HCT116 (cell line): ENCODE data around the gene NHLRC4. TPM values are rescaled to one million over a fixed set of nuclear protein-coding genes. Genes with fewer than 3 reads are reported as not detected.

Experiments
- ATAC-seq: fragments of 200-7000 bp; cut with Tn5 transposase; 2 replicates; pipeline ENCODE4 v1.9.1; 2020; ENCODE audit warnings: mild to moderate bottlenecking, moderate library complexity
- BruUV-seq: library from RNA; stranded (reverse); fragments of 400-500 nt; replicated peaks from 2 replicates; lab custom pipeline; 2021; lab: Mats Ljungman, UMichigan
- CTCF ChIA-PET: fragments of 300-600 bp; sonication (Branson Sonifier 250); formaldehyde crosslinking; loops from one replicate; lab custom pipeline; 2021; ENCODE audit warnings: antibody characterized with exemption; lab: Charles Lee
- POLR2A ChIA-PET: fragments of 300-600, 350-600 bp; sonication (Branson Sonifier 250); formaldehyde crosslinking; loops from one replicate; lab custom pipeline; 2021; ENCODE audit warnings: antibody characterized with exemption; lab: Charles Lee
- RAD21 ChIA-PET, 2 experiments: fragments of 300-600 bp; sonication (Branson Sonifier 250); formaldehyde crosslinking; loops; one replicate each; lab custom pipeline; 2023; ENCODE audit warnings: low total read pairs in 2 of 2; ENCODE audit not compliant: uncharacterized antibody in 2 of 2, unreplicated experiment in 2 of 2, low non-redundant PET in 1 of 2; lab: Charles Lee
- DNase-seq: peaks from one replicate; pipeline ENCODE4 v3.0.0-alpha.2; 2010; ENCODE audit warnings: low read depth, low spot score
- H2AFZ ChIP-seq: fragments of 200-600 bp; shearing (Covaris generic), sonication (generic); 2 replicates; pipeline ENCODE4 v1.6.1; 2017; ENCODE audit warnings: low read depth, mixed run types, mixed read lengths, antibody characterized with exemption, low read length; ENCODE audit not compliant: poor library complexity, severe bottlenecking
- H3K27ac ChIP-seq: 2 replicates; pipeline ENCODE4 v1.5.1; 2012; ENCODE audit warnings: low read depth, low read length
- H3K27me3 ChIP-seq: fragments of 200-600 bp; sonication (generic); 2 replicates; pipeline ENCODE4 v1.6.1; 2016; ENCODE audit warnings: mixed run types, low read length, mixed read lengths; ENCODE audit not compliant: insufficient read depth
- H3K36me3 ChIP-seq, 2 experiments: fragments of 200-500 bp in 1 of 2; fragments of 200-600 bp in 1 of 2; sonication (Bioruptor generic) in 1 of 2; sonication (generic) in 1 of 2; 2 replicates each; pipeline versions ENCODE4 v1.5.1 to v1.6.1; 2014 to 2016; ENCODE audit warnings: low read length in 2 of 2, inconsistent platforms in 1 of 2, mixed read lengths in 1 of 2, mixed run types in 1 of 2; ENCODE audit not compliant: insufficient read depth in 2 of 2, control insufficient read depth in 1 of 2
- H3K4me1 ChIP-seq, 2 experiments: fragments of 200-600 bp in 1 of 2; sonication (generic) in 1 of 2; 2 replicates each; pipeline versions ENCODE4 v1.5.1 to v1.6.1; 2012 to 2017; ENCODE audit warnings: low read length in 2 of 2, inconsistent platforms in 1 of 2, mild to moderate bottlenecking in 1 of 2, mixed read lengths in 1 of 2, mixed run types in 1 of 2, moderate library complexity in 1 of 2; ENCODE audit not compliant: insufficient read depth in 2 of 2, control insufficient read depth in 1 of 2
- H3K4me2 ChIP-seq: fragments of 200-600 bp; sonication (generic); 2 replicates; pipeline ENCODE4 v1.6.1; 2017; ENCODE audit warnings: mixed run types, low read length, mixed read lengths
- H3K4me3 ChIP-seq, 2 experiments: fragments of 200-600 bp in 1 of 2; sonication (generic) in 1 of 2; replicated peaks in 1 of 2; 2 replicates each; pipeline ENCODE4 v1.5.1; 2011 to 2016; ENCODE audit warnings: low read length in 2 of 2, control low read depth in 1 of 2, low read depth in 1 of 2, mild to moderate bottlenecking in 1 of 2, mixed read lengths in 1 of 2, mixed run types in 1 of 2
- H3K79me2 ChIP-seq: fragments of 200-600 bp; sonication (generic); 2 replicates; pipeline ENCODE4 v1.6.1; 2017; ENCODE audit warnings: mild to moderate bottlenecking, mixed run types, low read length, moderate library complexity, mixed read lengths; ENCODE audit not compliant: insufficient read depth
- H3K9ac ChIP-seq: fragments of 200-600 bp; sonication (generic); 2 replicates; pipeline ENCODE4 v1.6.1; 2016; ENCODE audit warnings: low read length, mixed read lengths
- H3K9me2 ChIP-seq: fragments of 200-600 bp; sonication (generic), shearing (Covaris generic); 2 replicates; pipeline ENCODE4 v1.6.1; 2017; ENCODE audit warnings: mixed run types, mild to moderate bottlenecking, moderate library complexity; ENCODE audit not compliant: insufficient read depth
- H3K9me3 ChIP-seq, 2 experiments: fragments of 200-500 bp in 1 of 2; fragments of 200-600 bp in 1 of 2; sonication (Bioruptor generic) in 1 of 2; sonication (generic) in 1 of 2; 2 replicates each; pipeline ENCODE4 v1.6.1; 2014 to 2017; ENCODE audit warnings: low read length in 2 of 2, mixed read lengths in 2 of 2, inconsistent platforms in 1 of 2, low read depth in 1 of 2, mild to moderate bottlenecking in 1 of 2, mixed run types in 1 of 2, moderate library complexity in 1 of 2; ENCODE audit not compliant: control insufficient read depth in 1 of 2, insufficient read depth in 1 of 2
- H4K20me1 ChIP-seq: fragments of 200-600 bp; sonication (generic), shearing (Covaris generic); 2 replicates; pipeline ENCODE4 v1.6.1; 2017; ENCODE audit warnings: mixed run types, mild to moderate bottlenecking, moderate library complexity; ENCODE audit not compliant: insufficient read depth
- CEBPB ChIP-seq: IDR thresholded peaks from 2 replicates; pipeline ENCODE4 v1.6.1; 2012; ENCODE audit warnings: low read depth
- EGR1 ChIP-seq: IDR thresholded peaks from 2 replicates; pipeline ENCODE4 v1.6.1; 2012; ENCODE audit warnings: low read depth
- ELF1 ChIP-seq: IDR thresholded peaks from 2 replicates; pipeline ENCODE4 v1.6.1; 2012; ENCODE audit warnings: low read depth, borderline replicate concordance
- EZH2 ChIP-seq: fragments of 200-600 bp; sonication (generic); IDR thresholded peaks from 2 replicates; pipeline ENCODE4 v1.6.1; 2017; ENCODE audit warnings: antibody characterized with exemption, mixed run types
- FOSL1 ChIP-seq: IDR thresholded peaks from 2 replicates; pipeline ENCODE4 v1.6.1; 2012; ENCODE audit warnings: low read depth
- JUND ChIP-seq: IDR thresholded peaks from 2 replicates; pipeline ENCODE4 v1.6.1; 2012
- POLR2A ChIP-seq: IDR thresholded peaks from 2 replicates; pipeline ENCODE4 v1.7.0; 2011; ENCODE audit warnings: borderline replicate concordance; ENCODE audit not compliant: insufficient read depth, insufficient read length; ENCODE audit errors: extremely low read depth
- RAD21 ChIP-seq: IDR thresholded peaks from 2 replicates; pipeline ENCODE4 v1.6.1; 2012; ENCODE audit warnings: low read depth, mild to moderate bottlenecking
- SRF ChIP-seq: IDR thresholded peaks from 2 replicates; pipeline ENCODE4 v1.6.1; 2012; ENCODE audit warnings: low read depth
- ZFX ChIP-seq: fragments of 450-650 bp; IDR thresholded peaks from 2 replicates; pipeline ENCODE4 v1.6.1; 2017
- intact Hi-C: fragments of 100-400 bp; cut with micrococcal nuclease; formaldehyde crosslinking; loops from 2 replicates; pipeline ENCODE4 v1.10.0; 2022
- total RNA-seq: library from RNA; stranded (reverse); gene quantifications from one replicate; pipeline ENCODE4 v1.2.1, GENCODE V29; 2021; ENCODE audit not compliant: unreplicated experiment
- TF ChIP-seq, protein P1 (sequence below), 3 experiments: fragments of 200-600 bp in 1 of 3; sonication (generic) in 1 of 3; IDR thresholded peaks in 2 of 3; conservative IDR thresholded peaks in 1 of 3; 2 replicates each; pipeline ENCODE4 v1.5.1; 2012 to 2017; ENCODE audit warnings: low read depth in 2 of 3, low read length in 2 of 3, antibody characterized with exemption in 1 of 3, borderline replicate concordance in 1 of 3, control low read depth in 1 of 3, mild to moderate bottlenecking in 1 of 3, mixed read lengths in 1 of 3, mixed run types in 1 of 3, moderate library complexity in 1 of 3; ENCODE audit not compliant: insufficient read depth in 1 of 3
- TF ChIP-seq, protein P2 (sequence below): IDR thresholded peaks from 2 replicates; pipeline ENCODE4 v1.6.1; 2012

Gene NHLRC4
- total RNA-seq, 1 experiment from 2014 or later = 0.22 TPM

DNA sequence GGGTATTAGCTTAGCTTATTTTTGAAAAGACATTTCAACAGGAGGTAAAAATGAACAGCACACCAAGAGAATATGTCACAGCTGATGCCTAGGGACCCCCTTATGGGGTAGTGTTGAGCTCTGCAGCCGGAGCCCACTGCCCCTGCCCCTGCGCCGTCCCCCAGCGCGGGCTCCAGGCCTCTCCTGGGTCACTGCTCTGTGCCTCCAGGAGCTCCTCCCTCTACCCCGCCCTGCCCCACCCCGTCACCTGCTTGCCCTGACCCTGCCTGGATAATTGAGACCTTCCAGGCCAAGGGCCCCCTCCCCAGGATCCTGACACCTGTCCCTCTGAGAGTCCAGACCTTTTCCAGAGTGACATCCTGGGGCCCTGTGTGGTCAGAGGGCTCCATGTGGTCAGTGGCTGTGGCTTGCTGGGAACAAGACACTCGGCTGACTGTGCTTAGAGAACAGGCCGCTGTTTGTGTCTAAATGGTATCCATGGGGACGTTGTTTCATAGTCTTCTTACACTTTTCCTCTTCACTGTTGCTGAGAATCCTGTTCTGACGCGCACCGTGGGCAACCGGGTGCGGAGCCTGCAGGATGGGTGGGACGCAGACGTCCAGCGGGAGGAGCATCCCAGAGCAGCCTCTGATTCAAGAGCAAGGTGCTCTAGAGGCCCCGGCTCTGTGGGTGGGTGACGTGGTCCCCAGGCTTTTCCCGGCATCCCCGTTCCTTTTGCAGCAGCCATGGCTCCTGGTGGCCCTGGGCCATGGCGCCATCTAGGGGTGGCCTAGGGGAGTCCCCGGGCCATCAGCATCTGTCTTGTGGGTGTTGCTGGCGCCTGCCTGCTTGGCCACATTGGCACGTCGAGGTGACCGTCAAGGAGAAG, 43.9 kb downstream of the NHLRC4 start:
- ChIA-PET CTCF (no interaction called here), POLR2A (no interaction called here), RAD21 (no interaction called here)
- Histone ChIP-seq H4K20me1 (no peaks in the 10 kb centered on the region), H3K36me3 (no peaks in the 10 kb centered on the region), H3K79me2 (peaks cover 6% of the 10 kb centered on the region; the same call in 1 of the 2 replicates), H3K27me3 (no peaks in the 10 kb centered on the region), H3K4me1 (no peaks in the 10 kb centered on the region), H3K9ac (no peak overlapping the region), H3K27ac (no peak overlapping the region), H2AFZ (no peak overlapping the region), H3K4me2 (no peak overlapping the region), H3K4me3 (no peak overlapping the region), H3K9me3 (no peaks in the 10 kb centered on the region), H3K9me2 (no peaks in the 10 kb centered on the region)
- intact Hi-C loops = no loop called here
- DNase-seq (no peak), ATAC-seq (peak; percentile 81)
- BruUV-seq = no TSS peak
- TF ChIP-seq RAD21 = peak; percentile 46
- TF ChIP-seq, protein P1, sequence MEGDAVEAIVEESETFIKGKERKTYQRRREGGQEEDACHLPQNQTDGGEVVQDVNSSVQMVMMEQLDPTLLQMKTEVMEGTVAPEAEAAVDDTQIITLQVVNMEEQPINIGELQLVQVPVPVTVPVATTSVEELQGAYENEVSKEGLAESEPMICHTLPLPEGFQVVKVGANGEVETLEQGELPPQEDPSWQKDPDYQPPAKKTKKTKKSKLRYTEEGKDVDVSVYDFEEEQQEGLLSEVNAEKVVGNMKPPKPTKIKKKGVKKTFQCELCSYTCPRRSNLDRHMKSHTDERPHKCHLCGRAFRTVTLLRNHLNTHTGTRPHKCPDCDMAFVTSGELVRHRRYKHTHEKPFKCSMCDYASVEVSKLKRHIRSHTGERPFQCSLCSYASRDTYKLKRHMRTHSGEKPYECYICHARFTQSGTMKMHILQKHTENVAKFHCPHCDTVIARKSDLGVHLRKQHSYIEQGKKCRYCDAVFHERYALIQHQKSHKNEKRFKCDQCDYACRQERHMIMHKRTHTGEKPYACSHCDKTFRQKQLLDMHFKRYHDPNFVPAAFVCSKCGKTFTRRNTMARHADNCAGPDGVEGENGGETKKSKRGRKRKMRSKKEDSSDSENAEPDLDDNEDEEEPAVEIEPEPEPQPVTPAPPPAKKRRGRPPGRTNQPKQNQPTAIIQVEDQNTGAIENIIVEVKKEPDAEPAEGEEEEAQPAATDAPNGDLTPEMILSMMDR (IDR thresholded peaks at IDR 0.05 in 2 of 3, conservative IDR thresholded peaks at IDR 0.05 in 1 of 3; ENCODE audit: borderline replicate concordance in 1 of 3, insufficient read depth in 1 of 3, low read depth in 2 of 3, low read length in 2 of 3) = peak; percentile 14 to 65 (median 50); a peak in 5 of 6 replicates
- TF ChIP-seq SRF = no peak

DNA sequence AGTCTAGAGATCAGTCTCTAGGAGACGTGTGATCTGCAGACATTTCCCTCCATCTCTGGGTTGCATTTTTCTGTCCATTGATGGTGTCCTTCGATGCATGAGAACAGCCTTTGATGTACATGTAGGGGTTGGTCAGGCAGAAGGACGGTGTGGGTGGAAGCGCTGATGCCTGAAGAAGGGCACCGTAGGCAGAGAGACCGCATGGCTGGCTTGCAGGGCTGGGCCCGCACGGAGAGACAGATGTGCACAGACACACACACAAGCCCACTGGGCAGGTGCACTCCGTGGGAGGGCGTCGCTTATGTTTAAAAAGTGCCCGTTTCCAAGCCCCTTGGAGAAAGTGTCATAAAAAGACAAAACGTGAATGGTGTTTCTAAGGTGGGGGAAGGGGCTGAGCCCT, 48.3 kb downstream of the NHLRC4 start:
- intact Hi-C loops = no loop called here
- H3K4me3 ChIP-seq = no peak overlapping the region
- ATAC-seq = no peak

More for the DNA sequence above, 48.3 kb downstream of the NHLRC4 start:
- no peak overlapping the region for H3K27ac ChIP-seq
- DNase-seq = no peak
- H2AFZ ChIP-seq = no peak overlapping the region
- no peak overlapping the region for H3K4me2 ChIP-seq
- no peaks in the 10 kb centered on the region for H4K20me1 ChIP-seq
- no peaks in the 10 kb centered on the region for H3K4me1 ChIP-seq
- H3K36me3 ChIP-seq = no peaks in the 10 kb centered on the region
- no peak for TF ChIP-seq EZH2
- no peak for TF ChIP-seq ELF1
- no peak for TF ChIP-seq CEBPB
- TF ChIP-seq, protein P2, sequence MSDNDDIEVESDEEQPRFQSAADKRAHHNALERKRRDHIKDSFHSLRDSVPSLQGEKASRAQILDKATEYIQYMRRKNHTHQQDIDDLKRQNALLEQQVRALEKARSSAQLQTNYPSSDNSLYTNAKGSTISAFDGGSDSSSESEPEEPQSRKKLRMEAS = no peak
- TF ChIP-seq SRF = no peak
- no peak for TF ChIP-seq EGR1
- no peak for TF ChIP-seq ZFX
- no peak for TF ChIP-seq JUND
- no peak for TF ChIP-seq RAD21
- TF ChIP-seq POLR2A = no peak
- no peak for TF ChIP-seq FOSL1
- peaks cover 6% of the 10 kb centered on the region; the same call in 1 of the 2 replicates for H3K79me2 ChIP-seq
- H3K9me2 ChIP-seq = no peaks in the 10 kb centered on the region
- RAD21 ChIA-PET = no interaction called here
- CTCF ChIA-PET = no interaction called here
- no peaks in the 10 kb centered on the region for H3K9me3 ChIP-seq
- POLR2A ChIA-PET = no interaction called here
- no peak overlapping the region for H3K9ac ChIP-seq
- H3K27me3 ChIP-seq = no peaks in the 10 kb centered on the region
- no TSS peak for BruUV-seq
